ENCODE results near the gene ISCU.
A peak's percentile ranks its signal among the peaks of the same experiment; 100 is the strongest.
"Not testable (repeated sequence)": the region's sequence is repeated elsewhere in the genome, so short reads cannot be mapped to it uniquely, and the experiment has no call there.

ISCU gene

DNA sequence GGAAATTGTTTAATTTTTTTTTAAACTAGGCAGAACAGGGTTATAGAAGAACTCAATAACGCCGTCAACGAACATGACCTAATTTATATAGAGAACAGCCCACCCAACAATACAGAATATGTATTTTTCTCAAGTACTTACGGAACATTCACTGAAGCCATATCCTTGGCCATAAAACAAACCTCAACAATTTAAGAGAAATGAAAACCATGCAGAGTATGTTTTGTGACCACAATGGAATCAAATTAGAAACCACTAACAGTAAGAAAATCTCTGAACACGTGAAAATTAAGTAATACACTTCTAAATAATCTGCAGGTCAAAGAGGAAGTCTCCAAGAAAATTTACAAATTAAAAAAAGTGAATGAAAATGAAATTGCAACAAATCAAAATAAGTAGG lies 10.9 kb upstream of the ISCU start:
- Histone ChIP-seq H3K27me3 (replicated peaks) (no peaks in the 10 kb centered on the region), H3K27ac (no peak overlapping the region), H3K4me3 (ENCODE audit: low read depth, low read length) (no peak overlapping the region), H3K36me3 (replicated peaks) (peaks cover 18% of the 10 kb centered on the region)
- DNase-seq = no peak
- TF ChIP-seq, protein P1, sequence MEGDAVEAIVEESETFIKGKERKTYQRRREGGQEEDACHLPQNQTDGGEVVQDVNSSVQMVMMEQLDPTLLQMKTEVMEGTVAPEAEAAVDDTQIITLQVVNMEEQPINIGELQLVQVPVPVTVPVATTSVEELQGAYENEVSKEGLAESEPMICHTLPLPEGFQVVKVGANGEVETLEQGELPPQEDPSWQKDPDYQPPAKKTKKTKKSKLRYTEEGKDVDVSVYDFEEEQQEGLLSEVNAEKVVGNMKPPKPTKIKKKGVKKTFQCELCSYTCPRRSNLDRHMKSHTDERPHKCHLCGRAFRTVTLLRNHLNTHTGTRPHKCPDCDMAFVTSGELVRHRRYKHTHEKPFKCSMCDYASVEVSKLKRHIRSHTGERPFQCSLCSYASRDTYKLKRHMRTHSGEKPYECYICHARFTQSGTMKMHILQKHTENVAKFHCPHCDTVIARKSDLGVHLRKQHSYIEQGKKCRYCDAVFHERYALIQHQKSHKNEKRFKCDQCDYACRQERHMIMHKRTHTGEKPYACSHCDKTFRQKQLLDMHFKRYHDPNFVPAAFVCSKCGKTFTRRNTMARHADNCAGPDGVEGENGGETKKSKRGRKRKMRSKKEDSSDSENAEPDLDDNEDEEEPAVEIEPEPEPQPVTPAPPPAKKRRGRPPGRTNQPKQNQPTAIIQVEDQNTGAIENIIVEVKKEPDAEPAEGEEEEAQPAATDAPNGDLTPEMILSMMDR (IDR thresholded peaks at IDR 0.05; ENCODE audit: low read depth, low read length, missing control alignments) = no peak
- in situ Hi-C loops (cut with HindIII; ENCODE audit: low pct_ligation_motif_present, low sequenced_read_pairs) = no loop called here

DNA sequence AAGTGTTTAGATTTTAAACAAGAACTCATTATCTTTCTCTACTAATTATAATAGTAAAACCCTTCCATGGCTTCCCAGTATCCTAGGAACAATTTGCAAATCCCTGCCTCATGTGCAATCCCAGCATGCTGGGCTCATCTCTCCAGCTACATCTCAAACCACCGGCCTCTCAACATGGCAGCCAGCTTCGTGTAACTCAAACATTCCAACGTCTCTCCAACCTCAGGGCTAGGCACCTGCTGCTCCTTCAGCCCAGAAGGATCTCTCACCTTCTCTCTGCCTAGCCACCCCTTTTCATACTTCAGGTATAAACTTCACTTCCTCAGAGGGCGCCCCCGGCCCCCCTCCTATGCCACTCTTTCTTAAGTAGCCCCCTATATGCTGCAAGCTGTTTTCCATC lies 8.6 kb upstream of the ISCU start:
- Histone ChIP-seq H3K4me3 (ENCODE audit: low read depth, low read length) (no peak overlapping the region), H3K36me3 (replicated peaks) (peaks cover 3% of the 10 kb centered on the region), H3K27me3 (replicated peaks) (no peaks in the 10 kb centered on the region), H3K27ac (no peak overlapping the region)
- in situ Hi-C loops (cut with HindIII; ENCODE audit: low pct_ligation_motif_present, low sequenced_read_pairs) = no loop called here
- TF ChIP-seq, protein P1 (IDR thresholded peaks at IDR 0.05; ENCODE audit: low read depth, low read length, missing control alignments) = no peak
- no peak for DNase-seq

DNA sequence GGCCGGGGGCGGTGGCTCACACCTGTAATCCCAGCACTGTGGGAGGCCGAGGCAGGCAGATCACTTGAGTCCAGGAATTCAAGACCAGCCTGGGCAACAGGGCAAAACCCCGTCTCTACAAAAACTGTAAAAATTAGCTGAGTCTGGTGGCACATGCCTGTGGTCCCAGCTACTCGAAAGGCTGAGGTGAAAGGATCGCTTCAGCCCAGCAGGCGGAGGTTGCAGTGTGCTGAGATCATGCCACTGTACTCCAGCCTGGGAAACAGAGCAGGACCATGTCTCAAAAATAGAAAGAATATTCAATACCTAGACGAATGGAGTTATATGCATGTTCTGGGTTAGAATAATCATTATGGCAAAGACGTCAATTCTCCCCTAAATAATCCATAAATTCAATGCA lies 7.0 kb upstream of the ISCU start:
- H3K27me3 ChIP-seq (replicated peaks); DNase-seq; H3K36me3 ChIP-seq (replicated peaks); in situ Hi-C loops (cut with HindIII; ENCODE audit: low pct_ligation_motif_present, low sequenced_read_pairs); H3K4me3 ChIP-seq (ENCODE audit: low read depth, low read length); H3K27ac ChIP-seq: not testable (repeated sequence)

DNA sequence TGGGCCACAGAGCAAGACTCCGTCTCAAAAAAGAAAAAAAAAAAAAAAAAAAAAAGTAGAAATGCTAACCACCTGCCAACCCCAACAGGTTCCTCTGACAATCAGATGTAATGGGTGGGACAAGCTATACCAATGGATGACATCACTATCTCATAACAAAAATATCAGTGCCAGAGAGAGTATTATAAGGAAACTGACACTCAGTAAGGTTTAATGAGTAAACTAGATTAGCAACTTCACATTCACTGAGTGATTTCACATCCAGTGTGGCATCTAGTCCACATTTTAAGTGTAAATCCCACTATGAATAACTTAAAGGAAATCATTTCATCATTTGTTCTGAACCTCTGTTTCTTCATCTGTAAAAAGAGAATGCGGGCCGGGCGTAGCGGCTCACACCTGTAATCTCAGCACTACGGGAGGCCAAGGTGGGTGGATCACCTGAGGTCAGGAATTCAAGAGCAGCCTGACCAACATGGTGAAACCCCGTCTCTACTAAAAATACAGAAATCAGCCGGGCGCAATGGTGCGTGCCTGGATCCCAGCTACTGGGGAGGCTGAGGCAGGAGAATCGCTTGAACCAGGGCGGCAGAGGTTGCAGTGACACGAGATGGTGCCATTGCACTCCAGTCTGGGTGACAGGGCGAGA lies 3.3 kb upstream of the ISCU start:
- Histone ChIP-seq H3K27ac (no peak overlapping the region), H3K36me3 (replicated peaks) (peaks cover 3% of the 10 kb centered on the region), H3K4me3 (ENCODE audit: low read depth, low read length) (no peak overlapping the region), H3K27me3 (replicated peaks) (no peaks in the 10 kb centered on the region)
- DNase-seq = no peak
- in situ Hi-C loops (cut with HindIII; ENCODE audit: low pct_ligation_motif_present, low sequenced_read_pairs) = no loop called here
- TF ChIP-seq, protein P1 (IDR thresholded peaks at IDR 0.05; ENCODE audit: low read depth, low read length, missing control alignments) = no peak

DNA sequence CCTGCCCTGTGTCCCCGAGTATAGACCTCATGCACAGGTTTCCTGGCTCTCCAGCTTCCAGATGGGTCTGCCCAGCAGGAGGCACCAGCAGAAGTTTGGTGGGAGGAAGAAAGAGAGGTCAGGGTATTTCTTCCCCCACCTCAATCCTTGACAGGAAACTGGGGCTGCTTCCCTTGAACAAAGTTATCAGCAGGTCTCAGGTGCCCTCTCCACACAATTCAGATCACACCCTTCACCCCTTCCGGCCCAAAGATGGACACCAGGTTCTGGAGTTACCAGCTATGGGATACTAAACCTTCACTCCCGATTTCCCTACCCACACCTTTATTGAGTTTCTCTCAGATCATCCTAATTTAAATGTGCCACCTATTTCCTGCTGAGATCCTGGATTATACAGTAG lies 2.6 kb upstream of the ISCU start:
- TF ChIP-seq, protein P1 (IDR thresholded peaks at IDR 0.05; ENCODE audit: low read depth, low read length, missing control alignments) = peak; percentile 28
- peak overlapping the region; percentile 100 for H3K4me3 ChIP-seq (ENCODE audit: low read depth, low read length)
- no peak for DNase-seq
- peak overlapping the region; percentile 99 for H3K27ac ChIP-seq
- in situ Hi-C loops (cut with HindIII; ENCODE audit: low pct_ligation_motif_present, low sequenced_read_pairs) = no loop called here
- H3K36me3 ChIP-seq (replicated peaks) = peaks cover 5% of the 10 kb centered on the region
- H3K27me3 ChIP-seq (replicated peaks) = no peaks in the 10 kb centered on the region

DNA sequence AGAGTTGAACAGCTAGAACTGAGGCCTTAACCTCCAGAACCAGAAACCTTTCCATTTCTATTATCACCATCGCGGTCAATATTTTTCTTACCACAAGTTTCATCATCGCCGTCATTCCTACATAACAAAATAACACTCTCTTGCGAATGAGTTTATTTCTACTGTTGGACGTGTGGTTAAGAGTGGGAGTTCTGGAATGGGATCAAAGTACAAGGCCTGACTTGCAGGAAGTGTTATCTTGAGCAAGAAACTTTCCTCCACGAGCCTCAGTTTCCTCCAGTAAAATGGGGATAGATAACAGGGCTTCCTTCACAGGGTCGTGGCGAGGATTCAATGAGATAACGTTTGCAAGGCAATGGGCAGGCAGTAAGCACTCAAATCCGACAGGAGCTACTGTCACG lies 2.1 kb upstream of the ISCU start:
- Histone ChIP-seq H3K36me3 (replicated peaks) (peaks cover 10% of the 10 kb centered on the region), H3K4me3 (ENCODE audit: low read depth, low read length) (peak overlapping the region; percentile 100), H3K27me3 (replicated peaks) (no peaks in the 10 kb centered on the region), H3K27ac (peak overlapping the region; percentile 99)
- TF ChIP-seq, protein P1 (IDR thresholded peaks at IDR 0.05; ENCODE audit: low read depth, low read length, missing control alignments) = no peak
- in situ Hi-C loops (cut with HindIII; ENCODE audit: low pct_ligation_motif_present, low sequenced_read_pairs) = no loop called here
- peak; percentile 56 for DNase-seq

All from brain microvascular endothelial cell (primary cell).